Smooth muscle cell (in vitro differentiated cells): ENCODE data around the gene LZIC. TPM values are rescaled to one million over a fixed set of nuclear protein-coding genes. Genes with fewer than 3 reads are reported as not detected.

Experiments used
- DNase-seq: peaks from one replicate; lab custom pipeline; 2025; ENCODE audit not compliant: unreplicated experiment; lab: John Stamatoyannopoulos, UW
- H2AFZ ChIP-seq: fragments of 200-600 bp; sonication (generic); 2 replicates; pipeline ENCODE4 v1.6.0; 2016; ENCODE audit warnings: antibody characterized with exemption, low read depth, mild to moderate bottlenecking
- H3F3A ChIP-seq: fragments of 200-600 bp; sonication (generic); 2 replicates; pipeline ENCODE4 v1.6.0; 2017; ENCODE audit warnings: antibody characterized with exemption, low read depth
- H3K27ac ChIP-seq: fragments of 200-600 bp; sonication (generic); 2 replicates; pipeline ENCODE4 v1.5.1; 2016; ENCODE audit warnings: low read depth, mild to moderate bottlenecking
- H3K27me3 ChIP-seq: fragments of 200-600 bp; sonication (generic); 2 replicates; pipeline ENCODE4 v1.6.1; 2016; ENCODE audit warnings: low read depth, mild to moderate bottlenecking
- H3K36me3 ChIP-seq: fragments of 200-600 bp; sonication (generic); 2 replicates; pipeline ENCODE4 v1.5.1; 2016; ENCODE audit warnings: low read depth
- H3K4me1 ChIP-seq: fragments of 200-600 bp; sonication (generic); 2 replicates; pipeline ENCODE4 v1.5.1; 2016; ENCODE audit warnings: low read depth
- H3K4me2 ChIP-seq: fragments of 200-600 bp; sonication (generic); 2 replicates; pipeline ENCODE4 v1.6.0; 2016; ENCODE audit warnings: mild to moderate bottlenecking
- H3K4me3 ChIP-seq: fragments of 200-600 bp; sonication (generic); 2 replicates; pipeline ENCODE4 v1.5.1; 2016; ENCODE audit warnings: mild to moderate bottlenecking
- H3K79me2 ChIP-seq: fragments of 200-600 bp; sonication (generic); 2 replicates; pipeline ENCODE4 v1.6.0; 2016; ENCODE audit warnings: low read depth, mild to moderate bottlenecking
- H3K9ac ChIP-seq: fragments of 200-600 bp; sonication (generic); 2 replicates; pipeline ENCODE4 v1.6.0; 2016; ENCODE audit warnings: low read depth
- H3K9me3 ChIP-seq: fragments of 200-600 bp; sonication (generic); replicated peaks from 2 replicates; pipeline ENCODE4 v1.5.1; 2016; ENCODE audit warnings: low read depth
- H4K20me1 ChIP-seq: fragments of 200-600 bp; sonication (generic); 2 replicates; pipeline ENCODE4 v1.6.0; 2016; ENCODE audit warnings: low read depth
- WGBS: methylation state at CpG from one replicate; pipeline ENCODE4 v1.1.7; 2016; ENCODE audit warnings: low lambda C conversion rate; 5-methylcytosine and 5-hydroxymethylcytosine counted together
- microRNA-seq: library from miRNA; unstranded; fragments of <30 nt; microRNA quantifications from one replicate; pipeline ENCODE4, GENCODE V29; 2016; ENCODE audit warnings: borderline number of aligned reads
- polyA plus RNA-seq: library from polyadenylated mRNA; unstranded; fragments of >200 nt; fragmentation: Nextera tagmentation; extraction: Ambion mirVana; gene quantifications from 2 replicates; pipeline ENCODE4 v1.2.1, GENCODE V29; 2016
- small RNA-seq: library from RNA; depleted of rRNA; stranded (forward); fragments of <200 nt; gene quantifications from one replicate; pipeline ENCODE3, GENCODE V24; 2014
- total RNA-seq: library from RNA; depleted of rRNA; stranded (reverse); fragments of >200 nt; gene quantifications from 2 replicates; pipeline ENCODE4 v1.2.3, GENCODE V29; 2014
- TF ChIP-seq, protein P1 (sequence below): fragments of 200-600 bp; sonication (generic); IDR thresholded peaks from 2 replicates; pipeline ENCODE4 v1.5.1; 2017; ENCODE audit warnings: borderline replicate concordance, mild to moderate bottlenecking, antibody characterized with exemption; ENCODE audit not compliant: insufficient read depth, poor library complexity, severe bottlenecking

Gene LZIC
- total and polyA plus RNA-seq, 2 experiments from 2014 or later: 21.9 to 42.3 TPM

- Histone ChIP-seq H4K20me1 (peaks cover 49% of the 10 kb centered on the region), H3K9ac (no peak overlapping the region)
- DNase-seq: no peak
Observed at GRCh38 chr1:9882296-9882944, 60.8 kb downstream of the LZIC start.

GRCh38 chr1:9881838-9882249, 61.3 kb downstream of the LZIC start:
- H3K27me3 ChIP-seq: no peaks in the 10 kb centered on the region
- peak overlapping the region; percentile 78 for H3K27ac ChIP-seq
- no peak for DNase-seq
- 78% methylated on average over 2 of the region's 2 CpGs for WGBS
- H3K36me3 ChIP-seq: no peaks in the 10 kb centered on the region
- H3K9me3 ChIP-seq: no peaks in the 10 kb centered on the region
- peak overlapping the region; percentile 62 for H3K4me2 ChIP-seq
- H3K79me2 ChIP-seq: no peaks in the 10 kb centered on the region
- H3K4me1 ChIP-seq: peaks cover 31% of the 10 kb centered on the region
- no peaks in the 10 kb centered on the region for H3F3A ChIP-seq
- H3K4me3 ChIP-seq: no peak overlapping the region
- H2AFZ ChIP-seq: no peak overlapping the region
- no peak overlapping the region for H3K9ac ChIP-seq
- H4K20me1 ChIP-seq: peaks cover 47% of the 10 kb centered on the region
- TF ChIP-seq, protein P1, sequence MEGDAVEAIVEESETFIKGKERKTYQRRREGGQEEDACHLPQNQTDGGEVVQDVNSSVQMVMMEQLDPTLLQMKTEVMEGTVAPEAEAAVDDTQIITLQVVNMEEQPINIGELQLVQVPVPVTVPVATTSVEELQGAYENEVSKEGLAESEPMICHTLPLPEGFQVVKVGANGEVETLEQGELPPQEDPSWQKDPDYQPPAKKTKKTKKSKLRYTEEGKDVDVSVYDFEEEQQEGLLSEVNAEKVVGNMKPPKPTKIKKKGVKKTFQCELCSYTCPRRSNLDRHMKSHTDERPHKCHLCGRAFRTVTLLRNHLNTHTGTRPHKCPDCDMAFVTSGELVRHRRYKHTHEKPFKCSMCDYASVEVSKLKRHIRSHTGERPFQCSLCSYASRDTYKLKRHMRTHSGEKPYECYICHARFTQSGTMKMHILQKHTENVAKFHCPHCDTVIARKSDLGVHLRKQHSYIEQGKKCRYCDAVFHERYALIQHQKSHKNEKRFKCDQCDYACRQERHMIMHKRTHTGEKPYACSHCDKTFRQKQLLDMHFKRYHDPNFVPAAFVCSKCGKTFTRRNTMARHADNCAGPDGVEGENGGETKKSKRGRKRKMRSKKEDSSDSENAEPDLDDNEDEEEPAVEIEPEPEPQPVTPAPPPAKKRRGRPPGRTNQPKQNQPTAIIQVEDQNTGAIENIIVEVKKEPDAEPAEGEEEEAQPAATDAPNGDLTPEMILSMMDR: no peak

More at GRCh38 chr1:9882296-9882944, 60.8 kb downstream of the LZIC start:
- H3K79me2 ChIP-seq: no peaks in the 10 kb centered on the region
- H3K27ac ChIP-seq: peak overlapping the region; percentile 78
- no peaks in the 10 kb centered on the region for H3K27me3 ChIP-seq
- peak overlapping the region; percentile 62 for H3K4me2 ChIP-seq
- no peaks in the 10 kb centered on the region for H3F3A ChIP-seq
- H2AFZ ChIP-seq: no peak overlapping the region
- TF ChIP-seq, protein P1: no peak
- peaks cover 31% of the 10 kb centered on the region for H3K4me1 ChIP-seq
- no peaks in the 10 kb centered on the region for H3K36me3 ChIP-seq
- H3K9me3 ChIP-seq: no peaks in the 10 kb centered on the region
- no peak overlapping the region for H3K4me3 ChIP-seq
- WGBS: 94% methylated on average over 12 of the region's 12 CpGs

Small RNAs within 50 kb of the gene (microRNA-seq; reads per million reads assigned to microRNA genes)
- gene MIR5697: not detected

Small RNAs within 50 kb of the gene (small RNA-seq; reads per million reads assigned to genes)
- gene MIR5697: not detected

Other genes with a start within 250 kb of the LZIC start
- 45.4 and 51.3 TPM in 2 replicates for gene CLSTN1, start 119.4 kb downstream of the LZIC start, total RNA-seq
- 83.5 and 90.8 TPM in 2 replicates for gene CLSTN1, start 119.4 kb downstream of the LZIC start, polyA plus RNA-seq
- gene CTNNBIP1, start 33.1 kb downstream of the LZIC start, total RNA-seq: 27.7 and 30.6 TPM in 2 replicates
- 52.4 and 55.1 TPM in 2 replicates for gene CTNNBIP1, start 33.1 kb downstream of the LZIC start, polyA plus RNA-seq
- gene NMNAT1, start 84 bp upstream of the LZIC start, total RNA-seq: 6.4 and 7.4 TPM in 2 replicates
- gene NMNAT1, start 84 bp upstream of the LZIC start, polyA plus RNA-seq: 9.6 and 9.8 TPM in 2 replicates
- gene RBP7, start 53.8 kb upstream of the LZIC start, total RNA-seq: 0.45 and 0.58 TPM in 2 replicates
- gene RBP7, start 53.8 kb upstream of the LZIC start, polyA plus RNA-seq: 0.70 TPM in 1 of 2 replicates, not detected in the other
- gene UBE4B, start 89.6 kb upstream of the LZIC start, total RNA-seq: 46.4 and 54.7 TPM in 2 replicates
- 20.9 and 24.2 TPM in 2 replicates for gene UBE4B, start 89.6 kb upstream of the LZIC start, polyA plus RNA-seq